Frontal cortex (tissue), 4 donors: ENCODE results near the gene PSMA6. TPM values are rescaled to one million over a fixed set of nuclear protein-coding genes. Genes with fewer than 3 reads are reported as not detected.
"Not testable (repeated sequence)": the region's sequence is repeated elsewhere in the genome, so short reads cannot be mapped to it uniquely, and the experiment has no call there.

ENCODE experiments used
- DNase-seq, 2 donors: peaks; one replicate each; pipeline ENCODE4 v3.0.0; 2012; ENCODE audit warnings: low spot score in 2 of 2
- FAIRE-seq: peaks from 2 replicates; lab custom pipeline; 2012; peaks lifted over from hg19 to GRCh38; lab: Jason Lieb, UNC
- total RNA-seq: library from RNA; depleted of rRNA; stranded (reverse); fragments of >200 nt; gene quantifications from one replicate; pipeline ENCODE4 v1.2.3, GENCODE V29; 2014
- donor health status: control.
- donor health status: control.
- donor health status: control.

Gene PSMA6
- total RNA-seq: 218 TPM

DNA sequence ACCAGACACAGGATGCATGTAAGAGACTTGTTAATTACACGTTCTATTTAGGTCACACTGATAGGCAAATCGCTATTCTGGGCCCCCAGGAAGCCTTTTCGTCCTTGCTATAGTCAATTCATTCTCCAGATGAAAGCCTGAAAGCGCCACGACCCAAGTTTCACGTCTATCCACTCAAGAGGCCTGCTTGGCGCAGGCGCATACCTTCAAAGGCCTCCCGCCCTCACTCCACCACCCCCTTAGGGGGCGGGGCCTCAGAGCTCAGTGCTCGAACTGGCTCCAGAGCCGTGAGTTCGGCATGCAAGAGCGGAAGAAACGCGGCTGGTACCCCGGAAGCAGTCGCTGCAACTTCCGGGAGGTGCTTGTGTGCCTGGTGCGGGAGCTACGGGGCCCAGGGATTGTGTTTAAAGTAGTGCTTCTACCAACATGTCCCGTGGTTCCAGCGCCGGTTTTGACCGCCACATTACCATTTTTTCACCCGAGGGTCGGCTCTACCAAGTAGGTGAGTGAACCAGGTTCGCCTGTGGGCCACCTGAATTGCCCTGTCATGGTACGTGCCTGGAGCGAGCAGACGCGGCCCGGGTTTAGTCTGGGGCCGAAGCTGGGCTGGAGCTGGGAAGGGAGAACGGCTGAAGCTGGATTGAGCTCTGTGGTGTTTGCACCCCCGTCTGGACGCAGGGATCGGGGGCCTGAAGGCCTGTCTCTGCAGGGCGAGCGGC, at the start of gene PSMA6:
TSS of gene PSMA6 (plus strand) at position 332 of the 719 bp plus-strand sequence. CDS start at position 427, 95 bp downstream.
- DNase-seq: peak; percentile 71 to 87
- peak; percentile 60 for FAIRE-seq

- FAIRE-seq: no peak
These were observed 49.4 kb upstream of the PSMA6 start for GRCh38 chr14:35242599-35243311.

DNA sequence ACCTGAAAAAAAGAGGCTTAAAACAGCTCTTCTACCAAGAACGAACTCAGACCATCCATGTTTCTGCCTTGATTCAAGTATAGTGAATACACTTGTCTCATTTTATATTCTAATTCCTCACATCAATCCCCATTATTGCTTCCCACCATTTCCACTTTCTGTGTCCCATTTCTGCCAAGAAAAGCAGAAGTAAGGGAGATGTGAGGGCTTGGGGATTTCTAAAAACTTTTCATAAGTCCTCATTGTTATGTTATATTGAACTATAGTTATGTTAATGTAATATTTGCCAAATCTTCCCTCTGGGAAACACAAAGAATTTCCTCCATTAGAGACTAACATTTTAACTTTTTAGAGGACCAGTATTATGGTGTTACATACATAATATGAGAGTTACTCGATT, 48.2 kb upstream of the PSMA6 start:
- no peak for DNase-seq
- FAIRE-seq: no peak

More at GRCh38 chr14:35242599-35243311, 49.4 kb upstream of the PSMA6 start:
- no peak for DNase-seq

- DNase-seq (no peak), FAIRE-seq (no peak)
These were observed 47.6 kb upstream of the PSMA6 start for GRCh38 chr14:35244542-35244941.

- FAIRE-seq (no peak), DNase-seq (no peak)
These were observed 47.1 kb upstream of the PSMA6 start for GRCh38 chr14:35245051-35245450.

GRCh38 chr14:35247777-35248475, 44.3 kb upstream of the PSMA6 start:
- FAIRE-seq: no peak

DNA sequence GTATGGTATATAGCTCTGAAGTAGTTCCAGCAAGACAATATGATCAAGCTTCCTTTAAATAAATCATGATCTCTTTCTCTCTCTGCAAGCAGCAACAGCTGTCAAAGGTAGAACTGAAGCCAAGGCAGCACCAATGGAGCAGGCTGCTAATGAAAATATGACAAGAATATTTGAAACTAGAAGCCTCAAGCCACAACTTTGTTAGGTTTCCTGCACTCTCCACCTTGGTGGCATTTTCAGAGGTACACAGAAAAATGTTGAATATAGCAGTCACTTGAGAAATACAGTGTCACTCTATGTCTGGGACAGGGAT, 43.8 kb upstream of the PSMA6 start:
- DNase-seq (no peak), FAIRE-seq (no peak)

More at GRCh38 chr14:35247777-35248475, 44.3 kb upstream of the PSMA6 start:
- DNase-seq: no peak

- no peak for FAIRE-seq
- no peak for DNase-seq
These were observed 41.9 kb upstream of the PSMA6 start for GRCh38 chr14:35250319-35250718.

- FAIRE-seq: no peak
- DNase-seq: no peak
These were observed 39.7 kb upstream of the PSMA6 start for GRCh38 chr14:35252451-35252868.

GRCh38 chr14:35253056-35253455, 39.1 kb upstream of the PSMA6 start:
- DNase-seq, FAIRE-seq: not testable (repeated sequence)

DNA sequence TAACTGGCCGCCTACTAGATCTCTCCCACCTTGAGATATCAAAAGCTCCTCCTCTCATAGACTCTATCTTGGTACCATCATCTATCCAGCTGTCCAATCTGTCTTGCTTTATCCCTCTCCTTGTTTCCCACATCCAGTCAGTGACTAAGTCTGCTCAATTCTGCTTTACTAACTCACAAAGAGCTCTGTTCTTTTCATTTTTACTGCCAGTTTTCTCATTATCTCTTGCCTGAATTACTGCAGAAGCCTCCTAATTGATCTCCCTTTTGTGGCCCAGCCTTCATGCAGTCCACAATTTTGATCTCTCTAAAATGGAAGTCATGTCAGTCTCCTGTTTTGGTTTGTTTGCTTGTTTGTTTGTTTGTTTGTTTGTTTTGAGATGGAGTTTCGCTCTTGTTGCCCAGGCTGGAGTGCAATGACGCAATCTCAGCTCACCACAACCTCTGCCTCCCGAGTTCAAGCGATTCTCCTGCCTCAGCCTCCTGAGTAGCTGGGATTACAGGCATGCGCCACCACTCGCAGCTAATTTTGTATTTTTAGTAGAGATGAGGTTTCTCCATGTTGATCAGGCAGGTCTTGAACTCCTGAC, 38.1 kb upstream of the PSMA6 start:
- not testable (repeated sequence) for DNase-seq, FAIRE-seq

DNA sequence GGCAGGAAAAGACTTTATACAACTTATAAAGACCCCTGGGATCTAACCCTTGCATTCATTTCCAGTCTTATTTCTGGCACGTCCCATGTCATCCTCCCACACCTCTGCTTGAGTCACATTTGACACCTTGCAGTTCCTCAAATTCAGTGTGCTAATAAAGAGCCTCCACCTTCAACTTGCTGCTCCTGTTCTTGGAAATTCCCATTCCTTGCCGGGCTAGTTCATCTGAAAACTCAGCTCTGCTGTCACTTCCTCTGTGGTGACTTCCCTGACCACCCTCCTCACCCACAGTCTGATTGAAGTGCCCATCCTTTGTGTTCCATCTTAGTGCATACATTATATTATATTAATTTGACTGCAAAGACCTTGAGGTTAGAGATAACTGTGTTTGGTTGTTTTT, 37.4 kb upstream of the PSMA6 start:
- FAIRE-seq (no peak), DNase-seq (no peak)

- DNase-seq: no peak
- FAIRE-seq: no peak
These were observed 36.5 kb upstream of the PSMA6 start for GRCh38 chr14:35255711-35256110.

- DNase-seq (no peak), FAIRE-seq (no peak)
These were observed 34.4 kb upstream of the PSMA6 start for GRCh38 chr14:35257809-35258208.

- FAIRE-seq (no peak), DNase-seq (no peak)
These were observed 33.8 kb upstream of the PSMA6 start for GRCh38 chr14:35258420-35258819.

- FAIRE-seq (no peak), DNase-seq (no peak)
These were observed 30.4 kb upstream of the PSMA6 start for GRCh38 chr14:35261774-35262173.

DNA sequence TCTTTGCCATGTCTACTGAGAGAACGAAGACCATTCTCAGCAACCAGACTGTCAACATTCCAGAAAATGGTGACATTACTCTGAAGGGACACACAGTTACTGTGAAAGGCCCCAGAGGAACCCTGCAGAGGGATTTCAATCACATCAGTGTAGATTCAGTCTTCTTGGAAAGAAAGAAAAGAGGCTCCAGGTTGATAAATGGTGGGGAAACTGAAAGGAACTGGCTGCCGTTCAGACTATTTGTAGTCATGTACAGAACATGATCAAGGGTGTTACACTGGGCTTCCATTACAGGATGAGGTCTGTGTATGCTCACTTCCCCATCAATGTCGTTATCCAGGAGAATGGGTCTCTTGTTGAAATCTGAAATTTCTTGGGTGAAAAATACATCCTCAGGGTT, 29.7 kb upstream of the PSMA6 start:
- DNase-seq (no peak), FAIRE-seq (no peak)

DNA sequence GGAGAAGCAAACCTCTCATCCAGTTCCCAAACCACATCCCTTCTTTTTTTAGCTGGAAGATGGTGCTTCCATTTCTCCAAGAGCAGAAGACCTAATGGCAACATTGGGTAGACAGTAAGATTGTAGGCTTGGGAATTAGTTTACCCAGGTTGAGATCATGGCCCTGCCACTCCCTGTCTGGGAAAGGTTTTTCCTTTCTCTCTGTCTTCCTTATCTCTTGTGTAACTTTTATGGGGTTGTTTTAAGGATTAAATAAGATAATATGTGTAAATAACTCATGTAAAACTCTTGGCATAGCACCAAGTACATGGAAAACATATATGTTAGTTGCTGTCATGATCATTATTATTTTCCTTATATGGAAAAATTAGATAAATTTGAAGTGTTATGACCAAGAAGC, 23.2 kb upstream of the PSMA6 start:
- FAIRE-seq (no peak), DNase-seq (no peak)

DNA sequence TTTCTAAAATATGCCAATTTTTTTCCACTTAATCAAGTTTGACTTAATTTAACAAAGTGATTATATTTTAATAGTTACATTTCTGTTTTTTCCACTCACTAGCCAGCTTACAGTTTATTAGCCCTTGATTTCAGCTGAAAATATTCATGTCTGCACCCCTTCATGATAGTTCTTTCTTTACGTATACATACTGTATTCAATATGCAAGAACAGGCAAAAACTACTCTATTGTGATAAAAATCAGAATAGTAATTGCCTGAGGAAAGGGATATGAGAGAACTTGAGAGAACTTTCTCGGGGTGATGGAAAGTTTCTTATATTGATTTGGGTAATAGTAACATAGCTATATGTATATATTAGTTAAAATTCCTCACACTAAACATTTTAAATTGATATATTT, 17.4 kb upstream of the PSMA6 start:
- DNase-seq (no peak), FAIRE-seq (no peak)

DNA sequence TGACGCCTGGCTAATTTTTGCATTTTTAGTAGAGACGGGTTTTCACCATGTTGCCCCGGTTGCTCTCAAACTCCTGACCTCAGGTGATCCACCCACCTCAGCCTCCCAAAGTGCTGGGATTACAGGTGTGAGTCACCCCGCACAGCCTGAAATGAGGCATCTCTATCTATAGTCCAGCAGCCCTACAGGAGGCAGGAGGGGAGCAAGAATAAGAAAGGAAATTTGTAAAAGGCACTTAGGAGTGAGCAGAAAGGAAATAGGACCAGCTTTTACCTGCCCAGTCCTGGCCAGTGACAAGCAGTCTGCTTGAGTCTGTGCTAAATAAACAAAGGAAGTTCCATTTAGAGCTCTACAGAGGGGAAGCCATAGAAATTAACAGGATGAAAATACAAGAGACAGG, 15.0 kb upstream of the PSMA6 start:
- no peak for DNase-seq
- no peak for FAIRE-seq

GRCh38 chr14:35279369-35279768, 12.8 kb upstream of the PSMA6 start:
- FAIRE-seq (no peak), DNase-seq (no peak)
